MM.1S (cell line): ENCODE results near the gene GAK.

Source experiments
- DNase-seq: peaks from one replicate; pipeline ENCODE4 v3.0.0-alpha.2; 2015
- H2AFZ ChIP-seq: fragments of 300-600 bp; sonication (generic); 2 replicates; pipeline ENCODE4 v1.6.0; 2016; ENCODE audit warnings: antibody characterized with exemption, low read length
- H3F3A ChIP-seq: fragments of 300-600 bp; sonication (generic); 2 replicates; pipeline ENCODE4 v1.6.1; 2016; ENCODE audit warnings: mild to moderate bottlenecking, antibody characterized with exemption, low read length, moderate library complexity, mixed read lengths; ENCODE audit not compliant: insufficient read depth
- H3K27ac ChIP-seq: fragments of 300-600 bp; sonication (generic); 2 replicates; pipeline ENCODE4 v1.5.1; 2016; ENCODE audit warnings: mild to moderate bottlenecking, low read length
- H3K27me3 ChIP-seq: fragments of 300-600 bp; sonication (generic); replicated peaks from 2 replicates; pipeline ENCODE4 v1.6.0; 2016; ENCODE audit warnings: low read length; ENCODE audit not compliant: insufficient read depth
- H3K36me3 ChIP-seq: fragments of 300-600 bp; sonication (generic); replicated peaks from 2 replicates; pipeline ENCODE4 v1.6.1; 2016; ENCODE audit warnings: mild to moderate bottlenecking, low read length, mixed read lengths; ENCODE audit not compliant: insufficient read depth
- H3K4me1 ChIP-seq: fragments of 300-600 bp; sonication (generic); 2 replicates; pipeline ENCODE4 v1.6.1; 2016; ENCODE audit warnings: low read length, mixed read lengths
- H3K4me2 ChIP-seq: fragments of 300-600 bp; sonication (generic); 2 replicates; pipeline ENCODE4 v1.6.0; 2016; ENCODE audit warnings: low read depth, low read length
- H3K4me3 ChIP-seq: fragments of 300-600 bp; sonication (generic); 2 replicates; pipeline ENCODE4 v1.5.1; 2016; ENCODE audit warnings: low read length, mixed read lengths
- H3K79me2 ChIP-seq: fragments of 300-600 bp; sonication (generic); 2 replicates; pipeline ENCODE4 v1.6.1; 2016; ENCODE audit warnings: mixed run types, low read length, mixed read lengths
- H3K9ac ChIP-seq: fragments of 300-600 bp; sonication (generic); 2 replicates; pipeline ENCODE4 v1.6.1; 2016; ENCODE audit warnings: low read length, mixed read lengths
- H3K9me2 ChIP-seq: fragments of 300-600 bp; sonication (generic); replicated peaks from 2 replicates; pipeline ENCODE4 v1.6.1; 2016; ENCODE audit warnings: mild to moderate bottlenecking, low read length, mixed read lengths; ENCODE audit not compliant: insufficient read depth
- H3K9me3 ChIP-seq: fragments of 300-600 bp; sonication (generic); replicated peaks from 2 replicates; pipeline ENCODE4 v1.6.1; 2016; ENCODE audit warnings: mild to moderate bottlenecking, low read length, mixed read lengths; ENCODE audit not compliant: insufficient read depth
- H4K20me1 ChIP-seq: fragments of 300-600 bp; sonication (generic); 2 replicates; pipeline ENCODE4 v1.6.1; 2016; ENCODE audit warnings: mild to moderate bottlenecking, low read length, moderate library complexity, mixed read lengths; ENCODE audit not compliant: insufficient read depth
- EZH2 ChIP-seq: fragments of 300-600 bp; sonication (generic); optimal IDR thresholded peaks from 2 replicates; pipeline ENCODE3; 2017; ENCODE audit warnings: low read depth, mild to moderate bottlenecking, antibody characterized with exemption, low read length, mixed read lengths
- EZH2phosphoT487 ChIP-seq: fragments of 300-600 bp; sonication (generic); IDR thresholded peaks from 2 replicates; pipeline ENCODE4 v1.6.1; 2018; ENCODE audit warnings: antibody characterized with exemption, low read length
- TF ChIP-seq, protein P1 (sequence below): fragments of 300-600 bp; sonication (generic); IDR thresholded peaks from 2 replicates; pipeline ENCODE4 v1.5.1; 2016; ENCODE audit warnings: antibody characterized with exemption, low read length, mixed read lengths

The GAK gene

DNA sequence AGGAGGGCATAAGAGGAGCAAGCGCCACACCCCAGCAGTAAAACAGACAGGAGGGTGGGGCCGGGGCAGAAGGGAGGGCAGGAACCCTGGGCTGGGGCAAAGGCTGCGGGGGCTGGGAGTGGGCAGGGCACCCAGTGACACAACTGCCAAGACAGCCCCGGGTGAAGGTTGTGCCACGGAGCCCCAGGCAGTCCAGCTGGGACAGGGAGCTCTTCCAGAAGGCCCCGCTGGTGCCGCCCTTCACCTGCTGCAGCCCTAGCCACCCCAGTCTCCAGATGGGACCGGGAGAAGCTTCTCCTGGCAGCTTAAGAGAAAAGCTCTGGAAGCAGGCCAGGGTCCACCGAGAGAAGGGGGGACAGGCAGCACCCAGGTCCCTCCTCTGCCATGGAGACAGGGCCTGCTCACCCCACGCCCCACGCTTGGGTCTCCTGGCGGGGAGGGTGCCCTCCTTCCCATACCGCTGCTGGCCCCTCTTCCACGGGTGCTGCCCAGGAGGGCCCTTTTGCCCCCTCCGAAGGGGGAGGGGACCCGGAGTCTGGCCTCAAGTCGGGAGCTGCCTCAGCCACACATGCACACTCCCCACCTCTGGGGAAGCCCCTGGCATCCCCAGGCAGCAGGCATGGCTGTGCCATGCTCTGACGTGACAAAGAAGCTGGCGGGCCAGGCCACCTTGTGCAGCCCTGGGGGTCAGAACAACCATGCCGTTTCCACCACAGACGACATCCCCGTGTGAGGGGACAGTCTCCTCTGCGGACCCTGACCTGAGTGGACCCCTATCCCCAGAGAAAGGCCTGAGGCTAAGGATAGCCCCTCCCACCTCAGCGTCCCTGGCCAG lies 39.8 kb upstream of the GAK start:
- Histone ChIP-seq H3K4me3 (no peak overlapping the region), H3K79me2 (no peaks in the 10 kb centered on the region), H3K27me3 (no peaks in the 10 kb centered on the region), H3K9me3 (no peaks in the 10 kb centered on the region), H3F3A (no peaks in the 10 kb centered on the region), H3K9me2 (no peaks in the 10 kb centered on the region), H4K20me1 (no peaks in the 10 kb centered on the region), H3K9ac (no peak overlapping the region), H3K27ac (no peak overlapping the region), H3K36me3 (no peaks in the 10 kb centered on the region), H3K4me2 (no peak overlapping the region), H2AFZ (no peak overlapping the region), H3K4me1 (no peaks in the 10 kb centered on the region)
- DNase-seq, result no peak
- TF ChIP-seq EZH2, result no peak
- TF ChIP-seq EZH2phosphoT487, result no peak

- H3K9ac ChIP-seq, result no peak overlapping the region
- no peaks in the 10 kb centered on the region for H4K20me1 ChIP-seq
- no peaks in the 10 kb centered on the region for H3K9me2 ChIP-seq
- H3K27me3 ChIP-seq, result no peaks in the 10 kb centered on the region
- no peaks in the 10 kb centered on the region for H3K79me2 ChIP-seq
- no peaks in the 10 kb centered on the region for H3K4me1 ChIP-seq
- H3K4me3 ChIP-seq, result no peak overlapping the region
- H3K9me3 ChIP-seq, result no peaks in the 10 kb centered on the region
- H3F3A ChIP-seq, result no peaks in the 10 kb centered on the region
- DNase-seq, result no peak
- H3K27ac ChIP-seq, result no peak overlapping the region
- H3K36me3 ChIP-seq, result no peaks in the 10 kb centered on the region
- TF ChIP-seq EZH2phosphoT487 (no peak), EZH2 (no peak)
- TF ChIP-seq, protein P1, sequence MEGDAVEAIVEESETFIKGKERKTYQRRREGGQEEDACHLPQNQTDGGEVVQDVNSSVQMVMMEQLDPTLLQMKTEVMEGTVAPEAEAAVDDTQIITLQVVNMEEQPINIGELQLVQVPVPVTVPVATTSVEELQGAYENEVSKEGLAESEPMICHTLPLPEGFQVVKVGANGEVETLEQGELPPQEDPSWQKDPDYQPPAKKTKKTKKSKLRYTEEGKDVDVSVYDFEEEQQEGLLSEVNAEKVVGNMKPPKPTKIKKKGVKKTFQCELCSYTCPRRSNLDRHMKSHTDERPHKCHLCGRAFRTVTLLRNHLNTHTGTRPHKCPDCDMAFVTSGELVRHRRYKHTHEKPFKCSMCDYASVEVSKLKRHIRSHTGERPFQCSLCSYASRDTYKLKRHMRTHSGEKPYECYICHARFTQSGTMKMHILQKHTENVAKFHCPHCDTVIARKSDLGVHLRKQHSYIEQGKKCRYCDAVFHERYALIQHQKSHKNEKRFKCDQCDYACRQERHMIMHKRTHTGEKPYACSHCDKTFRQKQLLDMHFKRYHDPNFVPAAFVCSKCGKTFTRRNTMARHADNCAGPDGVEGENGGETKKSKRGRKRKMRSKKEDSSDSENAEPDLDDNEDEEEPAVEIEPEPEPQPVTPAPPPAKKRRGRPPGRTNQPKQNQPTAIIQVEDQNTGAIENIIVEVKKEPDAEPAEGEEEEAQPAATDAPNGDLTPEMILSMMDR, result no peak
- no peak overlapping the region for H2AFZ ChIP-seq
- no peak overlapping the region for H3K4me2 ChIP-seq
Measured at GRCh38 chr4:970854-971520, 38.9 kb upstream of the GAK start.

- Histone ChIP-seq H3K79me2 (no peaks in the 10 kb centered on the region), H3F3A (no peaks in the 10 kb centered on the region), H3K9me3 (no peaks in the 10 kb centered on the region), H2AFZ (no peak overlapping the region), H3K36me3 (no peaks in the 10 kb centered on the region), H3K4me1 (no peaks in the 10 kb centered on the region), H4K20me1 (no peaks in the 10 kb centered on the region), H3K27ac (no peak overlapping the region), H3K9ac (no peak overlapping the region), H3K27me3 (no peaks in the 10 kb centered on the region), H3K4me3 (no peak overlapping the region), H3K4me2 (no peak overlapping the region), H3K9me2 (no peaks in the 10 kb centered on the region)
- TF ChIP-seq EZH2, result no peak
- TF ChIP-seq, protein P1, result no peak
- no peak for TF ChIP-seq EZH2phosphoT487
- no peak for DNase-seq
Measured at GRCh38 chr4:970046-970745, 38.1 kb upstream of the GAK start.
